ENCODE data around the gene JAG1. TPM values are rescaled to one million over a fixed set of nuclear protein-coding genes. Genes with fewer than 3 reads are reported as not detected.
"Not testable (repeated sequence)": the region's sequence is repeated elsewhere in the genome, so short reads cannot be mapped to it uniquely, and the experiment has no call there.

Gene JAG1
- total and polyA plus RNA-seq, 5 experiments from 2014 or later = 0.05 to 0.18 (median 0.06) TPM; not detected in 2

DNA sequence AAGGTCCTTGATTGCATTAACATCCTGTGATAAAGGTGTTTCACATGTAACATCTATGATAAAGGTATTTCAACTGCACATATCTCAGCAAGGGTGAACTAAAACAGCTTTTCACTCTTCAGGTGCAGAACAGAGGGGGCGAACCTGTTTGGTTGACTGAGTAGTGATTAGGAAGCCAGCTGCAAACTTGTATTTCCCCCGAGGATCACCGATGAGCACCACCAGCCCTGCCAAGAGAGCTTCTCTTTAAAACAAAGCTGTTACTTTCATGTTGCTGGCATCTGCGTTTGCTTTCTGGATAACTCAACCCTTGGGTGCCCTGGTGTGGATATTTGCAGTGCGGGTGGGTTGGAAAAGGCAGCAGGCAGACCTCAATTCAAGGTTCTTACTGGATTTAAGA, 39.6 kb downstream of the JAG1 start:
- H3K27me3 Mint-ChIP-seq = no peaks in the 10 kb centered on the region
- H3K36me3 Mint-ChIP-seq = peaks cover 0 to 5% (median 0%) of the 10 kb centered on the region in 3 donors
- no peaks in the 10 kb centered on the region for H3K9me3 Mint-ChIP-seq
- DNase-seq = no peak
- no peak overlapping the region for H3K4me3 Mint-ChIP-seq
- H3K4me1 Mint-ChIP-seq = peaks cover 0 to 23% (median 0%) of the 10 kb centered on the region in 4 donors
- no peak overlapping the region for H3K27ac Mint-ChIP-seq
- POLR2A ChIA-PET = no interaction called here
- ATAC-seq = no peak

DNA sequence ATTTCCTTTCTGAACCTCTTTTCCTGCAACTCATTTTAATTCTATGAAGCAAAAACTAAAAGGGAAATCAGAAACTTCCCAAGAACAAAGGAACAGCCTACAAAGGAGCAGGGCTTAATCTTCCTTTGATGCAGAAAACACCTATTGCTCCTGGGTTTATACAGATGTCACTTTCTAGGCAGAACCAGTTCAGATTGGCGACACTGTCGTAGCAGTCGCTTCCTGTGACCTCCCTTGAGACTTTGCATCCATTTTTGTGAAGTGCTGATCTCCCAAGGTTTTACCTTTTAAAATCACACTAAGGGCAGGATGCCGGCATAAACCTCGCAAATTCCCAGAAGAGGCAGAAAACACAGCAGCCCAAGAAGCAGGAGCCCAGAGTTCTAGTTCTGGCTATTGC, 40.1 kb downstream of the JAG1 start:
- peaks cover 0 to 23% (median 0%) of the 10 kb centered on the region in 4 donors for H3K4me1 Mint-ChIP-seq
- H3K27ac Mint-ChIP-seq = no peak overlapping the region
- H3K4me3 Mint-ChIP-seq = no peak overlapping the region
- peaks cover 0 to 5% (median 0%) of the 10 kb centered on the region in 3 donors for H3K36me3 Mint-ChIP-seq
- no peaks in the 10 kb centered on the region for H3K27me3 Mint-ChIP-seq
- ATAC-seq (no peak), DNase-seq (no peak)
- POLR2A ChIA-PET = no interaction called here
- no peaks in the 10 kb centered on the region for H3K9me3 Mint-ChIP-seq

DNA sequence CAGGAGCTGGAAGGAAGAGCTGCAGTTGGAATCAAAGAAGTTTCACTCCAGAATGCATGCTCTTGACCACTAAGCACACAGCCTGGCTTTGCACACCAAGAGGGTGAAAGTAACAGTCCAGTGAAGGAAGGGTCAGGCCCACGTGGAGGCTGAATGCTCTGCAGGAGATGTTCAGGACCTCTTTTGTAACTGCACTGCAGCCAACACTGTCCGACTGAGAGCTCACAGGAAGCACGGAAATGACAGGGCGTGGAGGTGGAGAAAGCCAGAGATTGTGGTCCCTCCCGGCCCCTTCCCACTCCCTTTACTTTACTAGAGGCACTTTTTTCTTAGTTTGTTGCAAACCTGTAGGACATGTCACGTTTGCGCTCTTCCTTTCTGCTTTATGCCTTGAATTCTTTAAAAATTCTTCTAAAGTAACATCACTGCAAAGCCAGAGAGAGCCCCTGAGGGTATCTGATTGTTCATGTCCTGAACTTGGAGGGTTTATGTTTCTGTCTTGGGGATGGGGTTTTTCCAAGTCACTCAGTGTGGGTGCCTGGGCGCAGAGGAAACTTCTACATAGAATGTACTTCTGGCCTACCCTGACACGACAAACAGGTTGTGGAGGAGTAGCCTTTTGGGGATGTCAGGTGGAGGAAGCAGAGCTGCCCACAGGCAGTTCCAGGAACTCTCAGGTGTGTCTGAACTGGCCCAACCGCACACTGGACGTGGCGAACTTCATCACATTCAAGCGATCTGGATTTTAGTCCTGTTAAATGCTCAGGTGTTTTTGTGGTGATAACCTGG, 40.9 kb downstream of the JAG1 start:
- Mint-ChIP-seq H3K27me3 (no peaks in the 10 kb centered on the region), H3K27ac (no peak overlapping the region), H3K4me3 (no peak overlapping the region), H3K36me3 (peaks cover 0 to 5% (median 0%) of the 10 kb centered on the region in 3 donors), H3K4me1 (peaks cover 0 to 23% (median 0%) of the 10 kb centered on the region in 4 donors), H3K9me3 (no peaks in the 10 kb centered on the region)
- POLR2A ChIA-PET = no interaction called here
- ATAC-seq = no peak
- DNase-seq = no peak

DNA sequence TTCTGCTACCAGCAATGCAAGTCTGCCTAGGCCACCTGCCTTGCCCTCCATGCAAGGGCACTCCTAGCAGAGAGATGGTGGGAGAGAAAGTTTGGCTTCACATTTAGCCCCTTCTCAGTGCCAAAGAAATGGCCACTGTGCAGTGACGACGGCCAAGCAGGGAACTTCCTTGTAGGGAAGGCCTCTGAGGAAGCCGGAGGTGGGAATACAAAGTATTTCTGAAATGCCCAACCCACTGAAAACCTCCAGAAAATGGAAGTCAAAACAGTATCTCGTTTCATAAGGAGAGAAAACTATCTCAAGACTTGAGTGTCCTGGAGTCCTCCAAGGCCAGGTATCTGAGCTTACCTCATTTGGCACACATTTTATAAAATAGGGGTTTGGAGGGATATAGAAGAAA, 42.7 kb downstream of the JAG1 start:
- no peaks in the 10 kb centered on the region for H3K9me3 Mint-ChIP-seq
- H3K4me1 Mint-ChIP-seq = peaks cover 0 to 23% (median 0%) of the 10 kb centered on the region in 4 donors
- no peak for DNase-seq
- POLR2A ChIA-PET = no interaction called here
- H3K4me3 Mint-ChIP-seq = no peak overlapping the region
- peaks cover 0 to 5% (median 0%) of the 10 kb centered on the region in 3 donors for H3K36me3 Mint-ChIP-seq
- H3K27ac Mint-ChIP-seq = peak overlapping the region in 1 of 10 donors; percentile 32
- ATAC-seq = no peak
- no peaks in the 10 kb centered on the region for H3K27me3 Mint-ChIP-seq

DNA sequence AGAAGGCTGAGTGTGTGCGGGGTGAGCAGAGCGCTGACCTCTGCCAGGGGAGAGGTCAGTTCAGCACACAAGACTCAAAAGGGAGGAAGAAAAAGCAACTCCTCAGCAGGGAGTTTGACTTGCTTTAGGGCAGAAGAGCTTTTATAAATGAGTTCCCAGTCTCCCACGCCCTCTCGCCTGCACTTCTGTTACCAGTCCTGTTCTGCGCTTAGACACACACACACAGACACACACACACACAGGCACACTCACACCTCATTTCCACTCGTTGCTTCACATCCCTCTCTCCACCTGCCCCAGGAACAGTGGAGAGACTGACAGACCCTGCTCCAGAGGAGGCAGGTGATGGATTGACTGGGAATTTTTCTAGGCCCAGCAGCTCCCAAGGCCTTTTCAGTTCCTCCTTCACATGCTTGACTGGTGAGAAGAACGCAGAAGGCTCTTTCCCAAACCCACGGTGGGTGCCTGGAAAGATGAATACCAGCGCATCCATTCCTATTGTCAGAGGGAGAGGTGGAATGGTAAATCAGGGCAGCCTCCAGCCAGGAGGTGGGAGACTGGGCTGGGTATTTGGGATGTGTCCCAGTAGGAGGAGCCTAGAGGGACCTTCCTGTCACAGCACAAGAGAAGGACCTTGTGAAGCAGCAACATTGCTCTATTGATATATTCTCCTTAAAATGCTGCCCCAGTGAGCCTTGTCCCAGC, 43.7 kb downstream of the JAG1 start:
- no peaks in the 10 kb centered on the region for H3K9me3 Mint-ChIP-seq
- H3K4me1 Mint-ChIP-seq = peaks cover 0 to 22% (median under 1%) of the 10 kb centered on the region in 4 donors
- no peak for ATAC-seq
- H3K27me3 Mint-ChIP-seq = no peaks in the 10 kb centered on the region
- no peak overlapping the region for H3K27ac Mint-ChIP-seq
- peaks cover 0 to 10% (median 6%) of the 10 kb centered on the region in 3 donors for H3K36me3 Mint-ChIP-seq
- no peak for DNase-seq
- POLR2A ChIA-PET = no interaction called here
- H3K4me3 Mint-ChIP-seq = no peak overlapping the region

DNA sequence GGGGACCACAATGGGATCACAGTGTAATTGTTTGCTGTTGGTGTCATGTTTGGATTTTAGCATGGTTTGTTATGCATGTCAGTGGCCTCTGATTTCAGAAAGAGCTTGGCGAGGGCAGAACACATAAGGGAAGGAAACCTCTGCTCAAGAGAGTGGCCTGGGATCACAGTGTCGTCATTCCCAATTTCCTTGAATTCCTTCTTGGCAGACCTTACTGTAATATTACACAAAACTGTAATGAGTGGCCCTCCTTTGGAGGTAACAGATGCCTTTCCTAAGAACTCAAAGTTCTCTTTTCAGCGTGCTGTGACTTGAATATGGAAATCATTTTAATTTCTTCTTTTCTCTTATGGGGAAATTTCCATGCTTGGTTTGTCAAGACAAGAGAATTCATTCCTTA, 46.9 kb downstream of the JAG1 start:
- Mint-ChIP-seq H3K9me3 (no peaks in the 10 kb centered on the region), H3K36me3 (peaks cover 14 to 24% (median 23%) of the 10 kb centered on the region in 3 donors), H3K27ac (no peak overlapping the region), H3K27me3 (no peaks in the 10 kb centered on the region), H3K4me3 (no peak overlapping the region), H3K4me1 (peaks cover 0 to 3% (median 0%) of the 10 kb centered on the region in 4 donors)
- no peak for ATAC-seq
- POLR2A ChIA-PET = no interaction called here
- DNase-seq = no peak

DNA sequence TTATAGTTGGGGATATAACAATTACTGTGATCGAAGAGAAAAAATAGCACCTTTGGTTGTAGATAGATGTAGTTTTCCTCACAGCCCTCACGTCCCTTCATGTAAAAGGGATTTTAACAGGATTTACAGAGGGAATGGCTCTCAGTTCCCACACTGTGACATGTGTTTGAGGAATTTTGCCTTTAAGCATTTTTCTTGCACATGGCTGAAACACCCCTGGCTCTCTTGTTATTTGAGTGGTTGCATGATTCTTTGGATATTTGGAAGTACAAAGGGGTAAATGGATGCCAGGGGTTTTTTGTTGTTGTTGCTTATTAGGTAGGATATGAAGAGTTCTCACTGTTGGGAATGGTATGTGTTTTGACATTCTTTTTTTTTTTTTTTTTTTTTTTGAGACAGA, 48.2 kb downstream of the JAG1 start:
- ATAC-seq = no peak
- Mint-ChIP-seq H3K27me3 (no peaks in the 10 kb centered on the region), H3K4me3 (no peak overlapping the region), H3K4me1 (peaks cover 0 to 3% (median 0%) of the 10 kb centered on the region in 4 donors), H3K36me3 (peaks cover 21 to 29% (median 29%) of the 10 kb centered on the region in 3 donors), H3K9me3 (no peaks in the 10 kb centered on the region), H3K27ac (peak overlapping the region in 1 of 10 donors; percentile 5)
- no peak for DNase-seq
- POLR2A ChIA-PET = no interaction called here

DNA sequence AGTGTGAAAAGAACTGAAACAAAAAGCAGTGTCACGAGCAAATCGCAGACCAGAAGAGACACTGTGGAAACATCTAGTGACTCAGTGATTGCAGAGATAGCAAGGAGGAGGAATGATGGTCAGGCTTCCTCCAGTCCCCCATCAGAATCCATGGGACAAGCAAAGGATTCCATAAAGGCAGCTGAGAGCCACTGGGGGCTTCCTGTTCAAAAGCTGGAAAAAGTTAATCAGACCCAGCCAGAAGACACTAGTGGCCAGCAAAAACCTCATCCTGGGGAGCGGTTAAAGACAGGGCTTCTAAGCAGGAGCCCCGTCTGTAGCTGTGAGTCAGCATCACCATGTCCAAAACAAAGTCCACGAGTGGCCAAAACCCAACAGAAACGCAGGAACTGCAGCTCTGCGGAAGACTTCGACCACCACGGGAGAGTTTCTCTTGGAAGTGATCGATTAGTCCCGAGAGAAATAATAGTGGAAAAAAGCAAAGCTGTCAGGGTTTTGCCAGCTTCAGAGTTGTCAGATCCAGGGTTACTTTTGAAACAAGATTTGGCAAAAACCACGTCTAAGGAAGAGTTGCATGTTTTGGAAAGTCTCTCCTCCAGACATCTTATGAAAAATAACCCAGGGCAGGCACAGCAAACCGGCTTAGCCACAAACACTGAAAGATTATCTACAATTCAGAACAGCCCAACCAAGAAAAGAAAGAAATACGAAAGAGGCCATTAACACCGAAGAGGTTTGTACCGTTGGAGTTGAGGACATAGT, 51.0 kb downstream of the JAG1 start:
- DNase-seq (no peak), ATAC-seq (no peak)
- Mint-ChIP-seq H3K27ac (no peak overlapping the region), H3K4me3 (no peak overlapping the region), H3K4me1 (peaks cover 0 to 3% (median 0%) of the 10 kb centered on the region in 4 donors), H3K36me3 (peaks cover 21 to 34% (median 28%) of the 10 kb centered on the region in 3 donors), H3K27me3 (no peaks in the 10 kb centered on the region), H3K9me3 (no peaks in the 10 kb centered on the region)
- POLR2A ChIA-PET = no interaction called here

DNA sequence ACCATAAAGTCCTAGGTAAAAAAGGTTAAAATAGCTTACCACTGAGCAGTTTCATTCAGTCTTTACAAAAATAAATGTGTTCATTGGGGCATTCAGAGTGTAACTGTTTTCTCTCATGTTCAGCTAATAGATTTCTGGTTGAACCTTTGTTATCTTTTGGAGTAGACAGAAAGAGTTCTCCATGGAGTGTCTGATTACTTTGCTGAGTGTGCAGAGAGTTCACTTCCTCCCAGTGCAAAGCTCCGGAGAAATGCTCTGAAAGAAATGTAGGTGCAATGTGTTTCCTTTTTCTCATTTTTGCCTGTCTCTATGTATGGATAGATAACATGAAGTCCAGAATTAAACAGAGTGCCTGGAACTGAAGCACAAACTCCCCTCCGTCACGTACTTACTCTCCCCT, 52.6 kb downstream of the JAG1 start:
- Mint-ChIP-seq H3K27ac (no peak overlapping the region), H3K4me1 (peaks cover 0 to 3% (median 0%) of the 10 kb centered on the region in 4 donors), H3K9me3 (no peaks in the 10 kb centered on the region), H3K36me3 (peaks cover 21 to 42% (median 24%) of the 10 kb centered on the region in 3 donors), H3K27me3 (no peaks in the 10 kb centered on the region), H3K4me3 (no peak overlapping the region)
- DNase-seq (no peak), ATAC-seq (no peak)
- POLR2A ChIA-PET = no interaction called here

DNA sequence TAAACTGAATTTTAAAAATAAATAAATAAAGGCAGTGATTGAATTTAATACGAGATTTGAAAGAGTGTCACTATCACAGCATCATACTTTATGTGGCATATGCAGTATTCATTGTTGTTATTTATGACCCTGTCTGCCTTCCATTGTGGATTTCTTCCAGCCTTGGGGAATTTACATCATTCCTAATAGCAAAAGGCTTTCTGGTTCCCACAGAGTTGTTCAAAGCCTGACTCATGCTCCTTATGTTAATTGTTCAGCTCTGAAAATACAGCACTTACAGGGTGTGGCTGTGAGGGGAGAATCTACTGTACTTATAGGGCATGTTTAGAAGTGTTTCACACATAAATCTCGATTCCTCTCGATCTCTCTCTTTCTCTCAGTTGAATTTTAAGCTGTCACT, 54.4 kb downstream of the JAG1 start:
- Mint-ChIP-seq H3K9me3 (no peaks in the 10 kb centered on the region), H3K4me3 (no peak overlapping the region), H3K27me3 (no peaks in the 10 kb centered on the region), H3K36me3 (peaks cover 21 to 44% (median 25%) of the 10 kb centered on the region in 3 donors), H3K4me1 (peaks cover 0 to 1% (median 0%) of the 10 kb centered on the region in 4 donors), H3K27ac (no peak overlapping the region)
- ATAC-seq = no peak
- no peak for DNase-seq
- POLR2A ChIA-PET = no interaction called here

DNA sequence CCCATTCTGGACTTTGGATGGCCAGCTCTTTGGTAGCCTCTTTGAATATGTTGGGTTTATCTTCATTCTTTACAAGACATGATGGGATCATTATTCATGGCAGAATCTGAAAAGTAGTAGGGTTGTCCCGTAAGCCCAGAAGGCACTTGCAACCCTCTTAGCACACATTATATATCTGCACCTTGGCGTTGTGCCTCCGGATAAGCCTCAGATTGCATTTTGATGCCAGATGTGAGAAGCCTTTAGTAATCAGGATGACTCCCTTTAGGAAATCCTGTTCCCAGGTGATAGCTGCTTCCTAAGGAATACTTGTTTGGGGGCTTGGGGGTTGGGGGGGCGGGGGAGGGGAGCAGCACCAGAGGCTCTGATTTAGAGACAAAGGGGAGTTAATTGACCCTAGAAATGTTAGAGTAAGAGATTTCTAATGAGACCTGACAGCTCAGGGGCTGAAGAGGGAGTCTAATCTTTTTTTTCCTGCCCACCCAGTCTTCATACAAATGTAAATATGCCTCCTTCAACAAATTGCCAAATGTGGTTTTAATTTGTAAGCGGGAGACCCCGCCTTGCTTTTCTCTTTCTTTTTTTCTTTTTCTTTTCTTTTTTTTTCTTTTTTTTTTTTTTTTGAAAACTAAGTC, 55.1 kb downstream of the JAG1 start:
- H3K36me3 Mint-ChIP-seq = peaks cover 20 to 44% (median 28%) of the 10 kb centered on the region in 3 donors
- no peak overlapping the region for H3K27ac Mint-ChIP-seq
- no peak overlapping the region for H3K4me3 Mint-ChIP-seq
- POLR2A ChIA-PET = no interaction called here
- no peak for DNase-seq
- peaks cover 0 to 1% (median 0%) of the 10 kb centered on the region in 9 donors for H3K9me3 Mint-ChIP-seq
- ATAC-seq = no peak
- no peaks in the 10 kb centered on the region for H3K4me1 Mint-ChIP-seq
- no peaks in the 10 kb centered on the region for H3K27me3 Mint-ChIP-seq

DNA sequence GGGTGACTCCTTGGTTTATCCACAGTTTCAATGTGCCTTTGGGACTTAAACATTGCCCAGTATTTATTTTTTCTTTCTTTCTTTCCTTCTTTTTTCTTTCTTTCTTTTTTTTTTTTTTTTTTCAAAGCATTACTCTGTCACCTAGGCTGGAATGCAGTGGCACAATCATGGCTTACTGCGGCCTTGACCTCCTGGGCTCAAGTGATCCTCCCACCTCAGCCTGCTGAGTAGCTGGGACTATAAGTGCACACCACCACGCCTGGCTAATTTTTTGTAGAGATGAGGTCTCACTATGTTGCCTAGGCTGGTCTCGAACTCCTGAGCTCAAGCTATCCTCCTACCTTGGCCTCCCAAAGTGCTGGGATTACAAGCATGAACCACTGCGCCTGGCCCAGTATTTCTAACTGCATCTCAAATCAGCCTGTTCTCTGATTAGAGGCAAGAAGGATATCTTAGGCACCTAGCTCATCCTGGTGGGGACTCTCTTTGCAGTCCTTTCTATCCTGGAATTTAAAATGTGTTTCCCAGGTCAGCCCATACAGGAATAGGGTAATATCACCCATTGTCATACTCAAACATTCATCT, 56.2 kb downstream of the JAG1 start:
- H3K4me1 Mint-ChIP-seq, H3K27me3 Mint-ChIP-seq, H3K27ac Mint-ChIP-seq, POLR2A ChIA-PET, H3K9me3 Mint-ChIP-seq, ATAC-seq, H3K4me3 Mint-ChIP-seq, DNase-seq: not testable (repeated sequence)
- peaks cover 19 to 45% (median 30%) of the 10 kb centered on the region in 3 donors for H3K36me3 Mint-ChIP-seq
